Right forelimb (tissue), 1 donor: ENCODE measurements around the gene PRDX2.

ENCODE experiments used
- DNase-seq: peaks from one replicate; pipeline ENCODE4 v3.0.0-alpha.2; 2018

PRDX2 gene

DNA sequence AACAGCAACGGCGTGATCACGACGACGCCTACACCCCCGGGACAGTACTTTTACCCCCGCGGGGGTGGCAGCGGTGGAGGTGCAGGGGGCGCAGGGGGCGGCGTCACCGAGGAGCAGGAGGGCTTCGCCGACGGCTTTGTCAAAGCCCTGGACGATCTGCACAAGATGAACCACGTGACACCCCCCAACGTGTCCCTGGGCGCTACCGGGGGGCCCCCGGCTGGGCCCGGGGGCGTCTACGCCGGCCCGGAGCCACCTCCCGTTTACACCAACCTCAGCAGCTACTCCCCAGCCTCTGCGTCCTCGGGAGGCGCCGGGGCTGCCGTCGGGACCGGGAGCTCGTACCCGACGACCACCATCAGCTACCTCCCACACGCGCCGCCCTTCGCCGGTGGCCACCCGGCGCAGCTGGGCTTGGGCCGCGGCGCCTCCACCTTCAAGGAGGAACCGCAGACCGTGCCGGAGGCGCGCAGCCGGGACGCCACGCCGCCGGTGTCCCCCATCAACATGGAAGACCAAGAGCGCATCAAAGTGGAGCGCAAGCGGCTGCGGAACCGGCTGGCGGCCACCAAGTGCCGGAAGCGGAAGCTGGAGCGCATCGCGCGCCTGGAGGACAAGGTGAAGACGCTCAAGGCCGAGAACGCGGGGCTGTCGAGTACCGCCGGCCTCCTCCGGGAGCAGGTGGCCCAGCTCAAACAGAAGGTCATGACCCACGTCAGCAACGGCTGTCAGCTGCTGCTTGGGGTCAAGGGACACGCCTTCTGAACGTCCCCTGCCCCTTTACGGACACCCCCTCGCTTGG is 9.3 kb downstream of the PRDX2 start:
- peak; percentile 81 for DNase-seq

DNA sequence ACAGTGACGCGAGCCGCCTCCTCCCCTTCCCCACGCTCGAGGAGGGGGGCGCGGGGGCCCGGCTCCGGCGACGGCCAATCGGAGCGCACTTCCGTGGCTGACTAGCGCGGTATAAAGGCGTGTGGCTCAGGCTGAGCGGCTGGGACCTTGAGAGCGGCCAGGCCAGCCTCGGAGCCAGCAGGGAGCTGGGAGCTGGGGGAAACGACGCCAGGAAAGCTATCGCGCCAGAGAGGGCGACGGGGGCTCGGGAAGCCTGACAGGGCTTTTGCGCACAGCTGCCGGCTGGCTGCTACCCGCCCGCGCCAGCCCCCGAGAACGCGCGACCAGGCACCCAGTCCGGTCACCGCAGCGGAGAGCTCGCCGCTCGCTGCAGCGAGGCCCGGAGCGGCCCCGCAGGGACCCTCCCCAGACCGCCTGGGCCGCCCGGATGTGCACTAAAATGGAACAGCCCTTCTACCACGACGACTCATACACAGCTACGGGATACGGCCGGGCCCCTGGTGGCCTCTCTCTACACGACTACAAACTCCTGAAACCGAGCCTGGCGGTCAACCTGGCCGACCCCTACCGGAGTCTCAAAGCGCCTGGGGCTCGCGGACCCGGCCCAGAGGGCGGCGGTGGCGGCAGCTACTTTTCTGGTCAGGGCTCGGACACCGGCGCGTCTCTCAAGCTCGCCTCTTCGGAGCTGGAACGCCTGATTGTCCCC is 10.1 kb downstream of the PRDX2 start, which contains the start of gene JUNB:
JUNB (plus strand) TSS at position 142 of the 706 bp plus-strand sequence; CDS start at position 428, 286 bp downstream.
- DNase-seq = peak; percentile 98

DNA sequence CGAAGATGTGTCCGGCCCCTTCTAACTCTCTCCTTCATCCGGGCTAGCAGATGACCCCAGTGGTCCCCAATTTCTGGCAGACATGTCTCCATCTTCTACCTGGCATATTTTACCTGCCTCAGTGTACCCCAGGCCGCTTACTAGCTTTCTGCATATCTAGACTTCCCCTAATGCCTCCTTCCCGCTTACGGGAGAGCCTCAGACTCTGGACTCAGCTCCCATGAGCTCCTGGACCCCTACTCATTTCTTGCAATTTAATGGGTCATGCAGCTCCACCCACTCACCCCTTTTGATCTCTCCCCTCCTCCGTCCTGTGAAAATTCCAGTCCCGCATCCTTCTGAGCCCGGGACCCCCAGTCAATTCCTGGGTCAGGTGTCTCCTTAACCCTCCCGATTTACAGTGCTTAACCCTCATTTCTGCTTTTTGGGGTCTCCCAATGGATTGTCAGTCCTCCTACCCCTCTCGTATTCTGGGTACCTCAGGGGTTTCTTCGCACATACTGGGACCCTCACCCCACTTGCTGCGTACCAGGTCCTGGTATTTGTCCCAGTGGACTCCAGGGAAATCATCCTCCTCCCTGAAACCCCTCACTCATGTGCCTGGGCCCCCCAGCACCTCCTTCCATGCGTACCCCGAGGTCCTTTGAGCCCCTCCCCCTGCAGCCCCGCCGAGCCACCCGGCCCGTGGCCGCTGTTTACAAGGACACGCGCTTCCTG is 10.8 kb downstream of the PRDX2 start:
- no peak for DNase-seq

DNA sequence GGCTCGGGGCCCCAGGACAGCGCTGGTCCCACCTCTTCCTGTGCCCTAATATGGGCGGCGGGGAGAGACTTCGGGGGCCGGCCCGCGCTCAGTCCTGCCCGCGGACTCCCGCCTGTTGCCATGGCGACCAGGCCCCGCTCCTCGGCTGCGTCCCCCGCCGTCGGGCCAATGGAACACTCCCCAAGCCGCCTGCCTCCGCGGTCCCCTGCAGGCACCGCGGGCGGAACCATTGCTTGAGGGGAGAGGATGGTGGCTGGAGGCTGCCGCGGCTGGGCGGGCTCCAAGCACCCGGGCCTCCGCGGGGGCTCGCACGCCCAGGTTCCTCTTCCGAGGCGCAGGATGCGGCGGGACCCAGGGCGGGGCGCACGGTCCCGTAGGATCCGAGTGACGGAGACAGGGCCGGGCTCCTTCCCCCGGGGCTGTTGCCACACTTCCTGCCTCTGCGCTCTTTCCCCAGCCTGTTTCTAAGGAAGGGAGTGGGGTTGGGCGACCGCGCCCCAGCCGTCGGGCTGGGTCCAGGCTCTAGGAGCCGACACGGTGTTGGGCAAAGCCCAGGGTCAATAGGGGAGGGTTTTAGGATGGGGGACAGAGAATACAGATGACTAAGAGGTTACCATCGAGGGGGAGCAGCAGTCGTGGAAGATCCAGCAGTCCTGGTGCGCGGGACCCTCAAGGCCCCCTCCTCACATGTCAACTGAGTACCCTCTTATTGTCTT is 11.5 kb downstream of the PRDX2 start:
- peak; percentile 95 for DNase-seq

DNA sequence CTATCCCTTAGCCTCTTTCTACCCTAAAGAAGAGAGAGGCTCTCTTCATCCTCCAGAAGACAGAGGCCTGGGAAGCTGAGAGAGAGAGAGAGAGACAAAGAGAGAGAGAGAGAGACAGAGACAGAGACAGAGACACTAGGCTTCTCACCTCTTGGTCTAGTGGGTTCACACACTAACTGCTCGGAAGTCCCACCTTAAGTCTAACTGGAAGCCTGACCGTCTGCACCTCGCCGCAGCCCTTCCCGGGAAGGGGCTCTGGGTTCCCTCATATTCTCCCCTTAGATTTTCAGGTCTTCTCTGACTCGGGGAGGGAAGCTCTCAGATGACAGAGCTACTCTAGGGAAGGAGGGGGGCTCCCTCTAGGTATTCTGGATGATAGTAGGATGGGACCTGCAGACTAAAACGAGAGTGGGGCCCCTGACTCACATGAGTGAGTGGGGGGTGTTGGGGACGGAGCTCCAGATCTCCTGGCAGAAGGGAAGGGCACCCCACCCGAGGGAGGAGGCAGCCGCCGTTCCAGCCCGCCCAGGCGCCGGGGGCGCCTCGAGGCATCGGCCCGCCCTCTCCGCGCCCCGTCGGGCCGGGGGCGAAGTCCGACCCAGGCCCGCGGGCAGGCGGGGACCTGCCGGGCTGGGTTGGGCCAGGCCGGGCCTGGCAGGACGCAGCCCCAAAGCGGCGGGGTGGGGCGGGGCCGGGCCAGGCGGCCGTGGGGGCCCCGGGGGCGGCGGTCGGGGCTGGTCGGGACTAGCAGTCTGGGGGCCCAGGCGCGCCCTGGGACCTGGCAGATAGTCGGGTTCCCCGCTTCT is 12.3 kb downstream of the PRDX2 start:
- peak; percentile 48 for DNase-seq

DNA sequence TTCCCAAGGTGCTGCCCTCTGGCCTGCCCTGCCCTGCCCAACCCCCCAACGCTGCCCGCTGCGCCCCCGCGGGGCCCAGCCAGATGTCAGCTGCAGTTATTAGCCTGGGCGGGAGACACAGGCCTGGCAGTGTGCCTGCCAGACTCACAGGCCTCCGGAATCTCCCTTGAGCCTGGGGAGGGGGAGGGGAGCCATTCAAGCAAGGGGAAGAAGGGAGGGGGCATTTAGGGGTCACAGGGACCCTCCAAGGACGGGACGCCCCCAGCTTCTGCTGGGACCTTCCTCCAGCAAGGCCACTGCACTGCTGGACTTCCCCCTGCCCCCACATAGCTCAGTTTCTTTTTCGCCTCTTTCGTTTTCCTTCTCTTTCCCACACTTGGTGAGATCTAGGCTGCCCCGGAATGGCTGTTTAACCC is 12.9 kb downstream of the PRDX2 start:
- peak; percentile 85 for DNase-seq

DNA sequence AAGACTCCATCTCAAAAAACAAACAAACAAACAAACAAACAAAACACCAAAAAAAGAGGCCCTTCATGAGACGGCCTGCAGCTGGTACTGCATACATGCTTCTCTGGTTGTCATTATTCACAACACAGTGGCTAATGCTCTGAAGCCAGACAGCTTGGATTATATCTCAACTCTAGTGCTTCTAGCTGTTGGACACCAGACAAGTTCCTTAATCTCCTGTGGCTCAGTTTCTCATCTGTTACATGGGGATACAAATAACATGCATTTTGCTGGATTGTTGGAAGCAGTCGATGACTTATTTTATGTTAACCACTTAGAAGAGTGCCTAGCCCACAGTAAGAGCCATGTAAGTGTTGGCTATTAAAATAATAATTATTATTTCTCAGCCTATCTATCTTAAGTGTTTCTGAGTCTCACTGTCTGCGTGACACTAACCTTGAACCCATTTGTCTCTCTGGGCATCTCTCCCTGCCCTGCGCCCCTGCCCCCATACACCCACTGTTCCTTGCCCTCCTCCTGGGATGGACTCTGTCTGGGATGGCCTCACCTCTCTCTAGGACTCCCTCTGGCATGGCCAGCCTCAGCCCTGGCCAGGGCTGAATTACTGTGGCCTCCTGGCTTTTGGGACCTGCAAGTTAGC is 13.4 kb downstream of the PRDX2 start:
- no peak for DNase-seq

DNA sequence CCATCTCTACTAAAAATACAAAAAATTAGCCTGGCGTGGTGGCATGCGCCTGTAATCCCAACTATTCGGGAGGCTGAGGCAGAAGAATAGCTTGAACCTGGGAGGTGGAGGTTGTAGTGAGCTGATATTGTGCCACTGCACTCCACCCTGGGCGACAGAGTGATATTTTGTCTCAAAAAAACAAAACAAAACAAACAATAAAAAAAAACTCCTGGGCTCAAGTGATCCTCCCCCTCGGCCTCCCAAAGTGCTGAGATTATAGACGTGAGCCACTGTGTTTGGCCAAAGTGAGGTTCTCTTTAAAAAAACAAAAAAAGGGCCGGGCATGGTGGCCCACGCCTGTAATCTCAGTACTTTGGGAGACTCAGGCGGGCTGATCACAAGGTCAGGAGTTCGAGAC is 14.1 kb downstream of the PRDX2 start:
- DNase-seq = no peak

DNA sequence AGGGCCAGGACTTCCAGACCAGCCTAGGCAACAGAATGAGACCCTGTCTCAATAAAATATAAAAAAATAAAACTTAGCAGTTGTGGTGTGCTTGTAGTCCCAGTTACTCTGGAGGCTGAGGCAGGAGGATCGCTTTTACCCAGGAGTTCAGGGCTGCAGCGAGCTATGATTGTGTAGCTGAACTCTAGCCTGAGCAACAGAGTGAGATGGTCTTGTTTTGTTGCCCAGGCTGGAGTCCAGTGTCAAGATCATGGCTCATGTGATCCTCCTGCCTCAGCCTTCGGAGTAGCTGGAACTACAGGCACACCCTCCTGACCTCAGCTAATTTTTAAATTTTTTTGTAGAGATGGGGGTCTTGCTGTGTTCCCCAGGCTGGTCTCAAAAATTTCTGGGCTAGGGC is 14.6 kb downstream of the PRDX2 start:
- DNase-seq = no peak

DNA sequence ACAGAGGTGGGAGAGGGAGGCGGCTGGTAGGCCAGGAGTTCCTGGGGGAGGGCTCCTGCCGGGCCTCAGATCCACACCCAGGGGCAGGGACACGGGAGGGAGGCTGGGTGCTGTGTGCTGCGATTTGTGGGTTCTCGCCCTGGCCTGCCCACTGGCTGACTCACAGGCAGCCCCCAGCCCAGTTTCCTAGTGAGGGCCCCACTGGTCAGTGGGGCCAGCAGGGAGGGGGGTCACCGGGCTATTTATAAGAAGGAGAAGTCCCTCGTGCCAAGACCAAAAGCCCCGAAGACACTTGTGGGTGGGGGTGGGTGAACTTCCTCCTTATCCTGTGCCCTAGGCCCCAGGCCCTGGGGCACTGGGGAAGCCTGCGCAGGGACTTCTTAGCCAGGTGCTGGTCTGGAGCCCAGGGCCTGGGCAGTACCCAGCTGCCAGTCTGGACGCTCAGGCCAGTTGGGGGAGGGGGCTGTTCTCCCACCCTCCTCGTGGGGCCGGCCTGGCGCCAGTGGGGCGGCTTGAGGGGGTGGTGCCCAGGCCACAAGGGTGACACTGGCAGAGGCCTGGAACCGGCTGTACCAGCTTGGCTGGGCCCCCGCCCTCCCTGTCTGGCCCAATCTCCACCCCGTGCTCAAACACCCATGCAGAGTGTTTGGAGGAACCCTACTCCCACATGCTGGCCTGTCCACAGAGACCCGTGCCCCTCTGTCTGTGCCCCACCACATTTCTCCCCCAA is 15.3 kb downstream of the PRDX2 start:
- no peak for DNase-seq

DNA sequence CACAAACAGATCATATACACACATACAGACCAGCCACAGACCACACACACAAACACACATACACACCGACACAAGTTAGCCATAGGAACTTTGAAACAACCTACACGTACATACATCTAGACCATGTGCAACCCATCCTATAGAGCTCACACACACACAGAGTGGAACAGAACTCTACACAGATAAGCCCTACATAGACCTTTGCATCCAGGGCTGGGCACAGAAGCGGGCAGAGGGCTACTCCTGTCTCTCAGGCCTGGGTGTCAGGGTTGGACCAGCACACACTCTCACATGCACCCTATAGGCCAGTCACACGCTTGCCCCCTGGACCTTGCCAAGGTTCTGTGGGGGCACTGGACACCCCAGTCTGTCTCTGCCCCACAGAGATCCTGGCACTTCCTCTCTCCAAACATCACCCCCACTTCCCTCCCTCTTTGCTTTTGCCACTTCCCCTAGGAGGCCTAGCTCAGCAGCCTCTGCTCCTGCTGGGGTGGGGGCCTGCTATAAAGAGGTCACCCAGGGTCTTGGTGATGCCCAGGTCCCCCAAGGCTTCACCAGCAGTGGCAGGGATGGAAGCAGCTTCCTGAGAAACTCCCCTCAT is 16.1 kb downstream of the PRDX2 start:
- no peak for DNase-seq

DNA sequence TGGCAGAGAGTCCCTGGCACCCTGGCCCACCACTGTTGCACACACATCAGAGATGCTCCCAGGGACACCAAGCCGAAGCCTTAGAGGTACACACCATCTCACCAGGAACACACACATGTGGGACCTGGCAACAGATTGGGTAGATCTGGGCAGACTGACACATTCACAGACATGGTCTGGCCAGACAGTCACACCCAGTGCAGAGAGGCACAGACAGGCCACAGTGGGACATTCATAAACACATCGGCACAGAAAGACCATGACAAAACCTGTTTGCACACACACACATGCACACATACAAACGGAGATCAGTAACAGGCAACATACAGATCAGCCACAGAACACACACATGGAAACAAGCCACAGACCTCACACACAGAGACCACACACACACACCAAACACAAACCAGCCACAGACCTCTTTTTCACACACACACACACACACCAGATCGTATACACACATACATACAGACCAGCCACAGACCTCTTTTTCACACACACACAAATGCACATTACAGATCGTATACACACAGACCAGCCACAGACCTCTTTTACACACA is 16.6 kb downstream of the PRDX2 start:
- no peak for DNase-seq

DNA sequence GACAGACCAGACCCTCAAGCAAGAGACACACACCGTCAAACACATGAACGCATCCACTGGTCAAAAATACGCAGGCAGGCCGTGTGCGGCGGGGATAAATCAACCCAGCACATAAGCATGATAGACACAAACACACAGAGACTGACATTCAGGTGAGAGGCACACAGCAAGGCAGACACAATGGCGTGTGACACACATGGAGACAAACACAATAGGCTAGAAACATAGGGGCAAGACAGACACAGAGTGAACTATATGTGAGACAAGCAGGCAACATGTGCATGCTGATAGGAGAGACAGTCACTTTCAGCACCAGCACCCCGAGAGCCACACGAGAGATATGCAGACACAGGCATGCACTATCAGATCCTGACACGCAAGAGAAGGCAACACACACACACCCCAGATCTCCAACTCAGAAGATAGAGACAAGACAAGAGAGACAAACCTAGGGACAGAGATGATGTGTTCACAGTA is 17.2 kb downstream of the PRDX2 start:
- no peak for DNase-seq

DNA sequence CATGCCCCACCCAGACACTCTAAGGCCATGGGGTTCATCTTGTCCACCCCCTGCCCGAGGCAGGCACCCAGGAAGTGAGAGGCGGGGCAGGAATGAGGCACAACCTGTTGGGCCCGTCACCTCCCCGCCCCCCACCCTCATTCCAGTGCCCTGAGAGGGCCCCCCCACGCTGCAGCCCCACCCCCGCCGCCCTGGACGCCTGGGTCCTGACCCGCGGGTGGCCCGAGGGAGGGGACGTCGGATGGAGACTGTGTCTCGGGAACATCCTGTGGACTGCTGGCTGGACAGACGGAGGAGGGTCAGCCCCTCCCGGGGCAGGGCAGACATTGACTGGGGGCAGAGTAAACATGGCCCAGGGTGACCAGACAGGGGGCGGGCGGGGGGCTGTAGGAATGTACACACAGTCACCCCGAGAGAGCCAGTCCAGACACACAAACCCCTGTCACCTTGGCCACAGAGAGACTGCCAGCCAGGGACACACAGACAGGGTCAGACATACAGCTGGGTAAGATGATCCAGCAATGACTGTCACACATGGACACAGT is 17.7 kb downstream of the PRDX2 start:
- no peak for DNase-seq

DNA sequence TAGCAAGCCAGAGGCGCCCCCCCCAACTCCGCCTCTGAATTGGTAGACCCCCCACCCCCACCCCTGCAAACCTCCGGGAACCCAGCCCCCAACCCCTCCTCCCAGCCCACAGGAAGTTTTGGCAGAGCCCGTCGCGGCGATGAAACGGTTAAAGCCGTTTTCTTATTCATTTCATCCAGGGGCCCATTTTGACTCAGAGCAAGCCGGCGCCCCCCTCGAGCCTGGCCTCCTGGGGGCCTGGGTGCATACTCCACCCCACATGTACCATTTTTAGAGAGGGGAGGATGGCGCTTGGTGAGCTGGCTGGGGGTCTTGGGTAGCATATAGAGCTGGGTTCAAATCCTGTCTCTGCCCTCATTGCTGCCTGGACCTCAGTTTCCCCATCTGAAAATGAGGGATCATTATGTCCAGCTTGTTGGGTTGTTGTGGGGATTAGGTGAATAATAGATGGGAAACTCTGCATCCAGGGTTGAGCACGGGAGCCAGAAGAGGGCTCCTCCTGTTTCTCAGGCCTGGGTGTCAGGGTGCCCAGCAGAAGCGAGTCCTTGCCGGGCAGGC is 18.2 kb downstream of the PRDX2 start:
- no peak for DNase-seq

DNA sequence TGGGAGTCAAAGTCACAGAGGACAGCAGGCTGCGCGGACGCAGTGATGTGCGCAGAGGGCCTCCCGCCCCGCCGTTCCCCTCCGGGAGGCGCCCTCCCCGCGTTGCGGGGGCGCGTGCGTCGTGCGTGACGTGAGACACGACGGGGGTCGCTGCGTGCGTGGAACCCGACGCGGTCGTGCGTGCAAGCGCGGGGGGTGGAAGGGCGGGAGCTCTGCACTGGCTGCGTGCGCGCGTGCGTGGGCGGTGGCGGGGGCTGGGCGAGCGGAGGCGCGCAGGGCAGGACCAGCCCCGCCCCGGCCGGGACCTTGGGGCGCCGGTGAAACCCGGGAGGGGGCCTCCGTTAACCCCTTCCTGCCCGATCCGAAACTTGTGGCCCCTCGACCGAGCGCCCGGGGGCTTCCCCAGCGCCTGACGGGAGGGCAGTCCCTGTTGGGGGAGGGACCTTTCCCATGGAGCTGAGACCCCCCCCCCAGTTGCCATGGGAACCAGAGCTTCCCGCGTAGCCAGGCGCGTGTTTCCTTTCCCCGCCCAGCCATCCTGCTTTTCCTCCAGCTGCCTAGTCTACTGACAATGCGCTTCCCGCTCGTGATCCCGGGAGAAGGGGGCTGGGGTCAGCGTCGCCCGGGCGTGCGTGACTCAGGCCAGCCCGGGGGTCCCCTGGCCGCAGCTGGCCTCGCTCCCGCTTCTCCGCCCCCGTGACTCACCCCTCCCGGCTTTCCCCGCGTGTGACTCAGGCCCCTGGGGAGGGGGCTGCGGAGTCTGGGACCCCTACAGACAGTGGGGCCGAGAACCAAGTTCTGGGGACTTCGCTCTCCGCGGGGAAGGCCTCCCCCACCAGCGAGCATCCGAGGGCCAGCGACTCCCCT is 18.9 kb downstream of the PRDX2 start:
- DNase-seq = peak; percentile 92

DNA sequence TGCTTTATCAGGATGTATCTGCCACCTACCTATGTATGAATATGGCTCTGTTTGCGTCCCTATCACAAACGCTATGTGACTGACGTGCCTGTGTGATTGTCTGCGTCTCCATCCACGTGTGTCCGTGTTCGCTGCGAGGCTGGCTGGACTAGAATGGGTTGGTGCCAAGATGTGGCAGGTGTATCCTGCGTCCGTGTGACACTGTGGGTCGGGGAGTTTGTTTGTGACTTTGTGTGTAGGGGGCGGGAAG is 19.5 kb downstream of the PRDX2 start:
- DNase-seq = no peak

DNA sequence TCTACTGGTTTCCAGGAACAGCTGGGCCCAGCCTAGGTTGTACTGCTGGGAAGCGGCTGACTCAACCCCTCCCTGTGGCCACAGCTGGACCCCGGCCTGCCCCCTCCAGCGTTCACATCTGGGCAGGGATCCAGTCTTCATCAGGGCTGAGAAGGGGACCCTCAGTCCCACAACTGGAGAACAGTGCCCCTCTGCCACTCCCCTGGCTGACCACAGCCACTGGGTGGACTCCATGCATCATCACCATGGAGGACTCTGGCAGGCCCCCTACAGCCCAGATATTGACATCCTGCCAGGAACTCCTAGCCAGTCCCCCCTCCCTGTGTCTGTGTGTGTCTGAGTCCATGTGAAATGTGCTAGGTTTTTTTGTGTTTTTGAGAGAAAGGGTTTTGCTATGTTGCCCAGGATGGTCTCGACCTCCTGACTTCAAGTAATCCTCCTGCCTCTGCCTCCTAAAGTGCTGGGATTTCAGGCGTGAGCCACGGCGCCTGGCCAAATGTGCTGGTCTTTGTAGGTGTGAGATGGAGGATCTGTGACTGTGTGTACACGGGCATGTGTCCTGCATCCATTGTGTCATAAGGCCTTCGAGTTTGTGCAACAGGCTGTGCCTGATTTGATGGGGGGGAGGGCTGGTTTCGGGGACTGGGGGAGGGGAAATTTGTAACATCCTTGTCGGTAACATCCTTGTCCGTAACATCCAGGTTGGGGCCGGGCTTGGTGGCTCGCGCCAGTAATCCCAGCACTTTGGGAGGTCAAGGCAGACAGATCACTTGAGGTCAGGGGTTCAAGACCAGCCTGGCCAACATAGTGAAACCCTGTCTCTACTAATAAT is 22.2 kb downstream of the PRDX2 start:
- peak; percentile 89 for DNase-seq
